H9 (cell line): ENCODE measurements around the gene CLNS1A. TPM values are rescaled to one million over a fixed set of nuclear protein-coding genes. Genes with fewer than 3 reads are reported as not detected.
"Not testable (repeated sequence)": the region's sequence is repeated elsewhere in the genome, so short reads cannot be mapped to it uniquely, and the experiment has no call there.

Source experiments
- DNase-seq: peaks from one replicate; pipeline ENCODE4 v3.0.0-alpha.2; 2017
- H2AFZ ChIP-seq: one replicate; pipeline ENCODE4 v1.6.1; 2013; ENCODE audit warnings: mild to moderate bottlenecking, low read length, control low read depth, moderate library complexity
- H2AK5ac ChIP-seq: 2 replicates; pipeline ENCODE4 v1.6.1; 2013; ENCODE audit warnings: low read length, control low read depth, mixed read lengths; ENCODE audit not compliant: insufficient read length
- H2BK120ac ChIP-seq: one replicate; pipeline ENCODE4 v1.6.1; 2013; ENCODE audit warnings: low read depth, mild to moderate bottlenecking, low read length, control low read depth, inconsistent platforms; ENCODE audit not compliant: poor library complexity, severe bottlenecking
- H2BK12ac ChIP-seq: 2 replicates; pipeline ENCODE4 v1.6.1; 2013; ENCODE audit warnings: low read length, control low read depth, mixed read lengths, low read depth; ENCODE audit not compliant: insufficient read length
- H2BK15ac ChIP-seq: 2 replicates; pipeline ENCODE4 v1.6.1; 2013; ENCODE audit warnings: low read depth, low read length, control low read depth
- H2BK20ac ChIP-seq: one replicate; pipeline ENCODE4 v1.6.1; 2013; ENCODE audit warnings: low read depth, mild to moderate bottlenecking, low read length, control low read depth, inconsistent platforms; ENCODE audit not compliant: poor library complexity, severe bottlenecking
- H2BK5ac ChIP-seq: 2 replicates; pipeline ENCODE4 v1.6.1; 2013; ENCODE audit warnings: low read length, control low read depth, mixed read lengths; ENCODE audit not compliant: insufficient read length
- H3K14ac ChIP-seq: 2 replicates; pipeline ENCODE4 v1.6.1; 2013; ENCODE audit warnings: low read length, control low read depth; ENCODE audit not compliant: insufficient read depth
- H3K18ac ChIP-seq: 2 replicates; pipeline ENCODE4 v1.6.1; 2013; ENCODE audit warnings: low read depth, mild to moderate bottlenecking, mixed read lengths, low read length, control low read depth; ENCODE audit not compliant: insufficient read length
- H3K23ac ChIP-seq: 2 replicates; pipeline ENCODE4 v1.6.1; 2013; ENCODE audit warnings: low read length, control low read depth, mixed read lengths, low read depth; ENCODE audit not compliant: insufficient read length
- H3K23me2 ChIP-seq: 2 replicates; pipeline ENCODE4 v1.6.1; 2013; ENCODE audit warnings: low read depth, mild to moderate bottlenecking, mixed read lengths, low read length, control low read depth; ENCODE audit not compliant: insufficient read length, poor library complexity, severe bottlenecking
- H3K27ac ChIP-seq: 2 replicates; pipeline ENCODE4 v1.5.1; 2013; ENCODE audit warnings: low read length, control low read depth, mixed read lengths, low read depth; ENCODE audit not compliant: insufficient read length
- H3K27me3 ChIP-seq: 2 replicates; pipeline ENCODE4 v1.6.1; 2013; ENCODE audit warnings: low read length, control low read depth, inconsistent platforms; ENCODE audit not compliant: insufficient read depth
- H3K4ac ChIP-seq: 2 replicates; pipeline ENCODE4 v1.6.1; 2013; ENCODE audit warnings: low read depth, mild to moderate bottlenecking, control low read depth, inconsistent platforms, low read length, moderate library complexity
- H3K4me1 ChIP-seq: 2 replicates; pipeline ENCODE4 v1.6.1; 2013; ENCODE audit warnings: low read length, control low read depth, inconsistent platforms; ENCODE audit not compliant: insufficient read depth
- H3K4me2 ChIP-seq: 2 replicates; pipeline ENCODE4 v1.6.1; 2013; ENCODE audit warnings: low read length, control low read depth, mixed read lengths; ENCODE audit not compliant: insufficient read length, insufficient read depth
- H3K56ac ChIP-seq: 2 replicates; pipeline ENCODE4 v1.6.1; 2013; ENCODE audit warnings: low read depth, mild to moderate bottlenecking, mixed read lengths, low read length, control low read depth; ENCODE audit not compliant: insufficient read length
- H3K79me1 ChIP-seq: 2 replicates; pipeline ENCODE4 v1.6.1; 2013; ENCODE audit warnings: low read depth, mild to moderate bottlenecking, moderate library complexity, low read length, control low read depth, inconsistent platforms; ENCODE audit not compliant: insufficient read depth, poor library complexity, severe bottlenecking
- H3K79me2 ChIP-seq: 2 replicates; pipeline ENCODE4 v1.6.1; 2013; ENCODE audit warnings: low read length, control low read depth, inconsistent platforms; ENCODE audit not compliant: insufficient read depth
- H3K9ac ChIP-seq: 2 replicates; pipeline ENCODE4 v1.6.1; 2013; ENCODE audit warnings: low read length, control low read depth, mixed read lengths; ENCODE audit not compliant: insufficient read length; ENCODE audit errors: extremely low read depth
- H3K9me3 ChIP-seq: one replicate; pipeline ENCODE4 v1.6.1; 2013; ENCODE audit warnings: low read depth, low read length, inconsistent platforms; ENCODE audit not compliant: control insufficient read depth
- H3T11ph ChIP-seq: one replicate; pipeline ENCODE4 v1.6.1; 2013; ENCODE audit warnings: mild to moderate bottlenecking, low read length, control low read depth, inconsistent platforms
- H4K20me1 ChIP-seq: one replicate; pipeline ENCODE4 v1.6.1; 2013; ENCODE audit not compliant: control insufficient read depth, insufficient read length, insufficient read depth
- H4K5ac ChIP-seq: 2 replicates; pipeline ENCODE4 v1.6.1; 2013; ENCODE audit warnings: low read depth, mild to moderate bottlenecking, mixed read lengths, low read length, control low read depth; ENCODE audit not compliant: insufficient read length
- H4K8ac ChIP-seq: replicated peaks from 2 replicates; pipeline ENCODE4 v1.6.1; 2013; ENCODE audit warnings: low read length, control low read depth, mixed read lengths, low read depth; ENCODE audit not compliant: insufficient read length
- H4K91ac ChIP-seq: 2 replicates; pipeline ENCODE4 v1.6.1; 2013; ENCODE audit warnings: low read depth, mild to moderate bottlenecking, moderate library complexity, mixed read lengths, low read length, control low read depth; ENCODE audit not compliant: insufficient read length
- H3K27ac Mint-ChIP-seq, 3 experiments: 2 replicates in 2 of 3; 3 replicates in 1 of 3; pipeline ENCODE4 v1.8.0; 2020 to 2021; ENCODE audit warnings: mixed read lengths in 3 of 3, mild to moderate bottlenecking in 1 of 3, moderate library complexity in 1 of 3
- H3K27me3 Mint-ChIP-seq: 2 replicates; pipeline ENCODE4 v1.8.0; 2021; ENCODE audit warnings: low read depth, mild to moderate bottlenecking, moderate library complexity, mixed read lengths
- H3K36me3 Mint-ChIP-seq, 3 experiments: 2 replicates in 2 of 3; 3 replicates in 1 of 3; pipeline ENCODE4 v1.8.0; 2020 to 2021; ENCODE audit warnings: low read depth in 3 of 3, mixed read lengths in 3 of 3; ENCODE audit not compliant: insufficient read depth in 1 of 3
- H3K4me1 Mint-ChIP-seq, 2 experiments: 2 replicates each; pipeline ENCODE4 v1.8.0; 2020; ENCODE audit warnings: mixed read lengths in 2 of 2
- H3K4me3 Mint-ChIP-seq, 2 experiments: 2 replicates in 1 of 2; 3 replicates in 1 of 2; pipeline ENCODE4 v1.8.0; 2020 to 2021; ENCODE audit warnings: mild to moderate bottlenecking in 2 of 2, mixed read lengths in 2 of 2, moderate library complexity in 1 of 2
- H3K9me3 Mint-ChIP-seq, 2 experiments: 2 replicates in 1 of 2; 3 replicates in 1 of 2; pipeline ENCODE4 v1.8.0; 2020; ENCODE audit warnings: mild to moderate bottlenecking in 2 of 2, mixed read lengths in 2 of 2, moderate library complexity in 1 of 2
- WGBS: extraction: QIAGEN DNeasy Blood & Tissue Kit; methylation state at CpG from one replicate; pipeline ENCODE4 v1.1.7; 2013; ENCODE audit warnings: missing lambda C conversion rate, low lambda C conversion rate, mixed read lengths; ENCODE audit not compliant: insufficient read length; ENCODE audit errors: extremely low coverage; 5-methylcytosine and 5-hydroxymethylcytosine counted together
- total RNA-seq: library from RNA; stranded (reverse); gene quantifications from 2 replicates; pipeline ENCODE4 v1.2.1, GENCODE V29; 2021
- TF ChIP-seq, protein P1 (sequence below): fragments of 200-600 bp; sonication (generic); conservative IDR thresholded peaks from 3 replicates; pipeline ENCODE4 v1.8.0; 2021; ENCODE audit warnings: antibody characterized with exemption, mild to moderate bottlenecking

Gene CLNS1A
- total RNA-seq, 1 experiment from 2014 or later: 165 TPM

DNA sequence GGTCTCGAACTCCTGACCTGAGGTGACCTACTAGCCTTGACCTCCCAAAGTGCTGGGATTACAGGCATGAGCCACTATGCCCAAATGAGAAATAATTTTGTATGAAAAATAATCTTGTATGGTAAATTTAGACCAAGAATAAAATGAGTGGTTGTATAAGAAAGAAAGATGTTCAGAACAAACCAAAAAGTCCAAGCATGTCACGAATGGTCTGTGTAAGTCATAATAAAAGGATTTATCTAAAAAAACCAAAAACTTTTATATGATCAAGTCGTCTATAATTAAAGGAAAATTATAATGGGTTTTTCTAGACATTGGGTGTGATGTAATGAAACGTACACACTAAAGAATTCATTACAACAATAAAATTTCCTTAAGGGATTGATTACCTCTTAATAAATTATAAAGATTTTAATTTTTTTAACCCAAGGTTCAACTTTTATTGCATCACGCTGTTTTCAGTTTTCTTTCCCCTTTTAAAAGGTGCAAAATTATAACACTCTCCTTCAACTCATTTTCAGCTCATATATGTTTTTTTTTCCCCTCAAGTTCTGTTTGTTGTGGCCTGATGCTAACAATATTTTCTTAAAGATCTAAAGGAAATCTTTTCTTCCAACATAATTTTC is 56.8 kb downstream of the CLNS1A start:
- H3K27ac ChIP-seq: no peak overlapping the region
- no peaks in the 10 kb centered on the region for H3K23me2 ChIP-seq
- no peak overlapping the region for H3K23ac ChIP-seq
- no peaks in the 10 kb centered on the region for H4K20me1 ChIP-seq
- peaks cover 14 to 46% (median 46%) of the 10 kb centered on the region in 3 experiments for H3K36me3 Mint-ChIP-seq
- H3K4me3 Mint-ChIP-seq: no peak overlapping the region
- no peak overlapping the region for H3K4me2 ChIP-seq
- H3K27me3 Mint-ChIP-seq: no peaks in the 10 kb centered on the region
- H2BK20ac ChIP-seq: no peak overlapping the region
- H2BK12ac ChIP-seq: no peak overlapping the region
- TF ChIP-seq, protein P1, sequence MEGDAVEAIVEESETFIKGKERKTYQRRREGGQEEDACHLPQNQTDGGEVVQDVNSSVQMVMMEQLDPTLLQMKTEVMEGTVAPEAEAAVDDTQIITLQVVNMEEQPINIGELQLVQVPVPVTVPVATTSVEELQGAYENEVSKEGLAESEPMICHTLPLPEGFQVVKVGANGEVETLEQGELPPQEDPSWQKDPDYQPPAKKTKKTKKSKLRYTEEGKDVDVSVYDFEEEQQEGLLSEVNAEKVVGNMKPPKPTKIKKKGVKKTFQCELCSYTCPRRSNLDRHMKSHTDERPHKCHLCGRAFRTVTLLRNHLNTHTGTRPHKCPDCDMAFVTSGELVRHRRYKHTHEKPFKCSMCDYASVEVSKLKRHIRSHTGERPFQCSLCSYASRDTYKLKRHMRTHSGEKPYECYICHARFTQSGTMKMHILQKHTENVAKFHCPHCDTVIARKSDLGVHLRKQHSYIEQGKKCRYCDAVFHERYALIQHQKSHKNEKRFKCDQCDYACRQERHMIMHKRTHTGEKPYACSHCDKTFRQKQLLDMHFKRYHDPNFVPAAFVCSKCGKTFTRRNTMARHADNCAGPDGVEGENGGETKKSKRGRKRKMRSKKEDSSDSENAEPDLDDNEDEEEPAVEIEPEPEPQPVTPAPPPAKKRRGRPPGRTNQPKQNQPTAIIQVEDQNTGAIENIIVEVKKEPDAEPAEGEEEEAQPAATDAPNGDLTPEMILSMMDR: no peak
- no peaks in the 10 kb centered on the region; the same call in 1 of the 2 replicates for H3K4me1 ChIP-seq
- no peak overlapping the region for H3K56ac ChIP-seq
- no peak overlapping the region for H2AK5ac ChIP-seq
- H2BK15ac ChIP-seq: no peak overlapping the region
- H3K79me1 ChIP-seq: no peaks in the 10 kb centered on the region
- no peak overlapping the region for H4K91ac ChIP-seq
- no peak overlapping the region for H3K14ac ChIP-seq
- H2AFZ ChIP-seq: no peak overlapping the region
- WGBS: no CpG with 5 or more reads among the region's 5 CpGs
- no peak overlapping the region for H2BK5ac ChIP-seq
- no peaks in the 10 kb centered on the region for H3K27me3 ChIP-seq
- H3K18ac ChIP-seq: no peak overlapping the region
- no peak overlapping the region for H3K9ac ChIP-seq
- no peak overlapping the region for H4K5ac ChIP-seq
- peaks cover 14% of the 10 kb centered on the region for H3K9me3 ChIP-seq
- no peak overlapping the region for H4K8ac ChIP-seq
- no peak overlapping the region for H3T11ph ChIP-seq
- H3K79me2 ChIP-seq: no peaks in the 10 kb centered on the region
- no peak for DNase-seq
- no peak overlapping the region for H3K27ac Mint-ChIP-seq
- H3K9me3 Mint-ChIP-seq: peaks cover 50 to 65% of the 10 kb centered on the region in 2 experiments
- no peak overlapping the region for H3K4ac ChIP-seq
- H3K4me1 Mint-ChIP-seq: peaks cover 9 to 11% of the 10 kb centered on the region in 2 experiments
- no peak overlapping the region for H2BK120ac ChIP-seq

DNA sequence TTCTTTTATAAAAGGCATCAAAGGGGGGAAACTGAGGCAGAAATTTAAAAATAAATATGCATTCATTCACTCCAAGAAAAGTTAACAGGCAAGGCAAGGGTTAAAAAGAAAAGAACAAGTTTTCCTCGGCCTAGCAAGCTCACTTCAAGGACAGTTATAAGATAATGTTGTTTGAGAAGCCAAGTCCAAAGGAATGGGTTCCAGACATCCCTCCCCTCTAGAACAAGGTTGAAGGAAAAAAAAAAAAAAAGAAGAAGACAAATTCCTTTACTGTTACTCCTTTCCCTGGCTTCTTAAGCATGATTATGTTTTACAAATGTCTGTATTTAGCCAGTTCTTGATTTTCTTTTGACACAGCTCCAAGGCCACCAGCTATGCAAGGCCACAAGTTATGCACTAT is 62.2 kb downstream of the CLNS1A start:
- not testable (repeated sequence) for H3K27me3 Mint-ChIP-seq, H3T11ph ChIP-seq, H3K14ac ChIP-seq, H3K56ac ChIP-seq, H4K5ac ChIP-seq, H2AFZ ChIP-seq, H3K9ac ChIP-seq, H3K9me3 ChIP-seq, DNase-seq, H2BK120ac ChIP-seq, H2AK5ac ChIP-seq, H4K20me1 ChIP-seq, H3K4me2 ChIP-seq, H4K8ac ChIP-seq, H3K27me3 ChIP-seq, H2BK12ac ChIP-seq, H3K79me2 ChIP-seq, H2BK15ac ChIP-seq, H3K27ac Mint-ChIP-seq, H3K23me2 ChIP-seq, H3K4me3 Mint-ChIP-seq, H3K4me1 ChIP-seq, H4K91ac ChIP-seq, H2BK5ac ChIP-seq, H3K18ac ChIP-seq, H3K79me1 ChIP-seq, H3K27ac ChIP-seq, H2BK20ac ChIP-seq, H3K4ac ChIP-seq, H3K23ac ChIP-seq
- Mint-ChIP-seq H3K9me3 (peaks cover 13 to 30% of the 10 kb centered on the region in 2 experiments), H3K36me3 (peaks cover 3 to 20% (median 18%) of the 10 kb centered on the region in 3 experiments; a peak in 5 of 7 replicates), H3K4me1 (peaks cover 32 to 37% of the 10 kb centered on the region in 2 experiments)
- WGBS: no CpG with 5 or more reads among the region's 1 CpG
